Sigmoid colon (tissue), 4 donors: ENCODE results near the gene FBXL19.

Experiments
- POLR2A ChIP-seq, 2 donors: fragments of 450-650 bp; IDR thresholded peaks; one replicate each; pipeline ENCODE4 v1.6.1; 2016; ENCODE audit warnings: antibody characterized with exemption in 2 of 2, mild to moderate bottlenecking in 2 of 2, moderate library complexity in 2 of 2
- POLR2AphosphoS5 ChIP-seq, 4 donors: sonication (generic); formaldehyde crosslinking; IDR thresholded peaks; one replicate each; pipeline ENCODE4 v1.6.1; 2017; ENCODE audit warnings: antibody characterized with exemption in 4 of 4

- TF ChIP-seq POLR2A (IDR thresholded peaks at IDR 0.05) (no peak), POLR2AphosphoS5 (IDR thresholded peaks at IDR 0.05) (no peak)
Observed at GRCh38 chr16:30980959-30981358, 57.6 kb downstream of the FBXL19 start.
